Measurements from ENCODE around the gene SGMS2.

SGMS2 gene

GRCh38 chr4:107824350-107825071 lies at the start of gene SGMS2:
SGMS2 (plus strand) TSS chr4:107824932; CDS start chr4:107895554, 70,622 bp downstream.
- ChIA-PET CTCF (no interaction called here), POLR2A (interaction anchor here (1.0 kb wide), 1 partner anchor 829 kb away, joined by 3 read pairs; no protein-coding TSS in a partner anchor)
- peak; percentile 45 for DNase-seq (ENCODE audit: extremely low spot score)
- TF ChIP-seq CTCF (IDR thresholded peaks at IDR 0.05; ENCODE audit: control extremely low read depth, extremely low read depth, low read depth, missing control alignments), result no peak

DNA sequence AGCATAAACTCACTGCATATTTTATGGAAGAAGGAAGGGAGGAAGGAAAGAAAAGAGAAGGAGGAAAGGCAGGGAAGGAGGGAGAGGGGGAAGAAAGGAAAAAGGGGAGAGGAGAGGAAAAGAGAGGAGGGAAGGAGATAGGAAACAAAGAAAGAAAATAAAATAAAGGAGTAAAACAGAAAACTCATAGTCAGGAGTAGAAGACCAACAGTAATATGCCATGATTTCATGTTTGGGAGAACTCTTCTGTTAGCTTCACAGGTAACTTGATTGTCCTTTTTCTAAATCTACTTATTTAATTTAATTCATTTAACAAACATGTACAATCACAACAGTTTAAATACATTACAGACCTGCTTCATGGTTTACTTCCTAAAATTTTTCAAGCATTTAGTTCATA lies 46.8 kb upstream of the SGMS2 start:
- ChIA-PET CTCF (interaction anchor here (1.2 kb wide), 1 partner anchor 19 kb away, joined by 3 read pairs; no protein-coding TSS in a partner anchor), POLR2A (no interaction called here)
- TF ChIP-seq CTCF (IDR thresholded peaks at IDR 0.05; ENCODE audit: control extremely low read depth, extremely low read depth, low read depth, missing control alignments), result no peak
- no peak for DNase-seq (ENCODE audit: extremely low spot score)

- DNase-seq (ENCODE audit: extremely low spot score), result no peak
- POLR2A ChIA-PET, result no interaction called here
- CTCF ChIA-PET, result interaction anchor here (1.1 to 2.3 kb wide), 4 partner anchors 8 to 20 kb away, joined by 3 to 6 read pairs (median 4); no protein-coding TSS in a partner anchor
- no peak for TF ChIP-seq CTCF (IDR thresholded peaks at IDR 0.05; ENCODE audit: control extremely low read depth, extremely low read depth, low read depth, missing control alignments)
Observed at GRCh38 chr4:107778784-107779530, 45.8 kb upstream of the SGMS2 start.

DNA sequence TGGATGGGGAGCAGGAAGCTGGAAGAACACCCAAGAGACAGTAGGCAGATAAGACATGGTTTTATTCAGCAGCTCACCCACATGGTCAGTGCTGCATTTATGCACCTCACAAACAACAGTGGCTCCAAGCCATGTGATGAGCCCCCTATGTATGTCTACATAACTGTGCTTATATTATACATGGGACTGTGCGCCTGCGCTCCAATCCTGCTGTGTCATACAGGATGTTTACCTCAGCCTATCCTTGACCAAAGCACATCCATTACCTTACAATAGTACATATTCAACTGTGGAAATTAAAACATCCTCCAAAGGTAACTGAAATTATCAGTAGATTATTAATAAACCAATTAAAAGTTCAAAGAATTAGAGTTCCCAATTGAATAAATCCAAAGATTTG lies 44.1 kb upstream of the SGMS2 start:
- POLR2A ChIA-PET, result no interaction called here
- no peak for DNase-seq (ENCODE audit: extremely low spot score)
- TF ChIP-seq CTCF (IDR thresholded peaks at IDR 0.05; ENCODE audit: control extremely low read depth, extremely low read depth, low read depth, missing control alignments), result no peak
- CTCF ChIA-PET, result interaction anchor here (2.3 kb wide), 1 partner anchor 10 kb away, joined by 6 read pairs; no protein-coding TSS in a partner anchor

DNA sequence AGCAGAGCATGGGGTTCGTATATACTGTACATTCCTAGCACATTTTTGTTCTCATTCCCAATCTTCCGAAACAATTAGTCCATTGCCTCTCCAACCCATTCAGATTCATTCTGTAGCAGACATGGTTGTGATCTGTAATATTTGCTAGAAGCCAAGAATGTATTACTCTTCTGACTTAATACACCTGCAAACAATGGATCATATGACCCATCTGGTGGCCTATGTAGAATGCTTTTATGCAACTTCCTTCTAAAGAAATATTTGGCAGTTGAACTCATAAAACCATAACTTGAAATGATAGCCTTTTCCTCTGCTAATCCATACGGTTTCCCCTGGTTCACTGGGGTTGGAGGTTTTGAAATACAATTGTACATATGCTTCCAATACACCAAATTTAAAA lies 32.8 kb upstream of the SGMS2 start:
- ChIA-PET POLR2A (no interaction called here), CTCF (no interaction called here)
- TF ChIP-seq CTCF (IDR thresholded peaks at IDR 0.05; ENCODE audit: control extremely low read depth, extremely low read depth, low read depth, missing control alignments), result no peak
- DNase-seq (ENCODE audit: extremely low spot score), result no peak

DNA sequence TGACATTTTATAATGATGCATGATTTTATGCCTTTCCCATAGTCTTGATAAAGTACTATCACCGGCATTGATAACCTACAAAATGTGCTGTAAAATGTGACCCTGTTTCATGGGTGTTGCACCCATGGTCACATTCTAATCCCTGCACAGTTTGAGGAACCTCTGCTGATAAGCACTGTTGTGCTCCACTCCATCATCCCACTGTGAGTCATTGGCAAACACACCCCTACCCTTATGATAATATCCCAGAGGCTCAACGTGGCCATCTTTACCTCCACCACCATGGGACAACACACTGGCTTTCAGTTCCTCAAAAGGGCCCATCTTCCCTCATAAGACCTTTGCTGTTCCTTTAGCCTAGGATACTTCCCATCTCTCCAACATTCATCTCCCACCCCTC lies 32.0 kb upstream of the SGMS2 start:
- no peak for DNase-seq (ENCODE audit: extremely low spot score)
- POLR2A ChIA-PET, result no interaction called here
- CTCF ChIA-PET, result interaction anchor here (1.7 kb wide), 1 partner anchor 56 kb away, joined by 3 read pairs; no protein-coding TSS in a partner anchor
- no peak for TF ChIP-seq CTCF (IDR thresholded peaks at IDR 0.05; ENCODE audit: control extremely low read depth, extremely low read depth, low read depth, missing control alignments)
